Lower lobe of right lung (tissue), 2 donors: ENCODE measurements around the gene ATMIN. TPM values are rescaled to one million over a fixed set of nuclear protein-coding genes. Genes with fewer than 3 reads are reported as not detected.

Experiments
- ATAC-seq, 2 donors: fragments of 200-7000 bp; cut with Tn5 transposase; one replicate each; pipeline ENCODE4 v1.9.1; 2020 to 2022; ENCODE audit warnings: mild to moderate bottlenecking in 2 of 2, moderate library complexity in 2 of 2
- DNase-seq: peaks from one replicate; pipeline ENCODE4 v3.0.0-alpha.2; 2020
- H3K27ac ChIP-seq: fragments of 200-600 bp; one replicate; pipeline ENCODE4 v1.8.0; 2022
- H3K27me3 ChIP-seq: fragments of 200-600 bp; one replicate; pipeline ENCODE4 v1.8.0; 2022; ENCODE audit warnings: low read depth
- H3K36me3 ChIP-seq: fragments of 200-600 bp; one replicate; pipeline ENCODE4 v1.8.0; 2022; ENCODE audit warnings: mild to moderate bottlenecking
- H3K4me1 ChIP-seq: fragments of 200-600 bp; one replicate; pipeline ENCODE4 v1.8.0; 2022
- H3K4me3 ChIP-seq: fragments of 200-600 bp; one replicate; pipeline ENCODE4 v1.8.0; 2022; ENCODE audit warnings: mild to moderate bottlenecking
- H3K9me3 ChIP-seq: fragments of 200-600 bp; one replicate; pipeline ENCODE4 v1.8.0; 2022
- CTCF ChIP-seq: fragments of 200-600 bp; IDR thresholded peaks from one replicate; pipeline ENCODE4 v1.8.0; 2022; ENCODE audit warnings: antibody characterized with exemption, mild to moderate bottlenecking
- intact Hi-C: fragments of 100-400 bp; cut with DNase I; formaldehyde crosslinking; loops from one replicate; pipeline ENCODE4 v1.11.0; 2022
- total RNA-seq: library from RNA; stranded (reverse); fragmentation: NEBNext Ultra II Directional; extraction: Animal tissue kit (Norgen Biotek cat#: 25700); gene quantifications from one replicate; pipeline ENCODE4 v1.2.1, GENCODE V29; 2021
- donor health status: DM: no; HTN: yes; CAD: no; lungs with severe emphysema.

The ATMIN gene
- total RNA-seq, 1 donor from 2014 or later: 29.7 TPM

GRCh38 chr16:81095653-81095952 is 60.0 kb downstream of the ATMIN start:
- no peak for TF ChIP-seq CTCF
- Histone ChIP-seq H3K27me3 (no peaks in the 10 kb centered on the region), H3K27ac (peak overlapping the region; percentile 88), H3K9me3 (no peaks in the 10 kb centered on the region), H3K4me3 (peak overlapping the region; percentile 90), H3K4me1 (peaks cover 16% of the 10 kb centered on the region), H3K36me3 (no peaks in the 10 kb centered on the region)
- intact Hi-C loops: no loop called here
- no peak for DNase-seq
- ATAC-seq: peak in 1 of 2 donors; percentile 9

- intact Hi-C loops: no loop called here
- ATAC-seq: peak; percentile 100
Observed at GRCh38 chr16:81095953-81096714, 60.5 kb downstream of the ATMIN start, which contains the start of gene GCSH. TSS of gene GCSH (minus strand) at chr16:81096395. CDS start at chr16:81096278, 117 bp downstream.

GRCh38 chr16:81096715-81097208 is 61.1 kb downstream of the ATMIN start:
- H3K4me1 ChIP-seq: peaks cover 16% of the 10 kb centered on the region
- no peak for ATAC-seq
- H3K36me3 ChIP-seq: no peaks in the 10 kb centered on the region
- peak overlapping the region; percentile 90 for H3K4me3 ChIP-seq
- no peaks in the 10 kb centered on the region for H3K9me3 ChIP-seq
- intact Hi-C loops: no loop called here
- no peak for TF ChIP-seq CTCF
- no peaks in the 10 kb centered on the region for H3K27me3 ChIP-seq
- DNase-seq: no peak
- peak overlapping the region; percentile 50 for H3K27ac ChIP-seq

More at GRCh38 chr16:81095953-81096714, 60.5 kb downstream of the ATMIN start, which contains the start of gene GCSH:
- TF ChIP-seq CTCF: no peak
- peak within 1 kb of the TSS; percentile 90 for H3K4me3 ChIP-seq
- peaks cover 16% of the 10 kb centered on the region for H3K4me1 ChIP-seq
- DNase-seq: peak; percentile 100
- H3K9me3 ChIP-seq: no peaks in the 10 kb centered on the region
- H3K36me3 ChIP-seq: no peaks in the 10 kb centered on the region
- no peaks in the 10 kb centered on the region for H3K27me3 ChIP-seq
- peak within 1 kb of the TSS; percentile 88 for H3K27ac ChIP-seq

Other genes with a start within 250 kb of the ATMIN start
- 14.7 TPM for gene CDYL2, start 231.2 kb upstream of the ATMIN start, total RNA-seq
- 46.6 TPM for gene CMC2, start 29.0 kb upstream of the ATMIN start, total RNA-seq
- gene CENPN, start 28.6 kb upstream of the ATMIN start, total RNA-seq: 5.0 TPM
- gene C16orf46, start 41.4 kb downstream of the ATMIN start, total RNA-seq: not detected
- 14.7 TPM for gene GCSH, start 60.6 kb downstream of the ATMIN start, total RNA-seq
- 0.74 TPM for gene BCO1, start 202.8 kb downstream of the ATMIN start, total RNA-seq